Smooth muscle cell of the pulmonary artery (primary cell): ENCODE measurements around the gene DEFB125. TPM values are rescaled to one million over a fixed set of nuclear protein-coding genes. Genes with fewer than 3 reads are reported as not detected.

Source experiments
- total RNA-seq: library from RNA; depleted of rRNA; stranded (reverse); fragments of >200 nt; gene quantifications from 2 replicates; pipeline ENCODE4 v1.2.3, GENCODE V29; 2014

The DEFB125 gene
- total RNA-seq: not detected in 2 replicates

GRCh38 chr20:87401-87800 is at the start of gene DEFB125:
DEFB125 (plus strand) TSS chr20:87672; CDS start chr20:87710, 38 bp downstream.

DNA sequence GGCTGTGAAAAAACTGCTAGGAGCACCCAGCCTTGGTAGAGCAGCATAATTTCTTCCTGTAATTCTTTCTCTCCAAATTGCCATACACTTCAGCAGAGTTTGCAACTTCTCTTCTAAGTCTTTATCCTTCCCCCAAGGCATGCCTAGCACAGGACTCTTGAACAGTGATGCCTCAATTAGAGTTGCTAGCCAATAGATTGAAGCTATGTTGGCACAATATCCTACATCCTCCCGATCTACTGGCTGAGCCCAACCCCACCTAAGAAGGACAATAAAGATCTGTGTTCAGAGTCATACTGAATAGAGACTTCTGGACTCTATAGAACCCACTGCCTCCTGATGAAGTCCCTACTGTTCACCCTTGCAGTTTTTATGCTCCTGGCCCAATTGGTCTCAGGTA is 54.8 kb downstream of the DEFB125 start, which contains the start of gene DEFB126:
DEFB126 (plus strand) TSS at position 301 of the 400 bp plus-strand sequence; CDS start at position 340, 39 bp downstream.

Other genes starting within 250 kb of the DEFB125 start
- not detected in 2 replicates for gene DEFB126, start 54.9 kb downstream of the DEFB125 start, total RNA-seq
- not detected in 2 replicates for gene DEFB127, start 69.8 kb downstream of the DEFB125 start, total RNA-seq
- gene DEFB128, start 102.0 kb downstream of the DEFB125 start, total RNA-seq: not detected in 2 replicates
- not detected in 2 replicates for gene DEFB129, start 139.6 kb downstream of the DEFB125 start, total RNA-seq
- not detected in 2 replicates for gene DEFB132, start 170.1 kb downstream of the DEFB125 start, total RNA-seq
- 2.9 and 5.0 TPM in 2 replicates for gene C20orf96, start 203.1 kb downstream of the DEFB125 start, total RNA-seq
- 10.0 and 13.7 TPM in 2 replicates for gene ZCCHC3, start 209.9 kb downstream of the DEFB125 start, total RNA-seq
- gene SOX12, start 237.9 kb downstream of the DEFB125 start, total RNA-seq: 6.6 and 10.5 TPM in 2 replicates